NOMO-1 (cell line): ENCODE measurements around the gene RPL39L.

ENCODE experiments used
- DNase-seq, 2 experiments: peaks; one replicate each; lab custom pipeline; 2025; ENCODE audit not compliant: unreplicated experiment in 2 of 2; lab: John Stamatoyannopoulos, UW

The RPL39L gene

GRCh38 chr3:187102073-187102634 is 37.1 kb downstream of the RPL39L start:
- DNase-seq = no peak

- DNase-seq = no peak
Measured at GRCh38 chr3:187101184-187102072, 37.9 kb downstream of the RPL39L start.

GRCh38 chr3:187098923-187099512 is 40.3 kb downstream of the RPL39L start:
- DNase-seq = peak in 1 of 2 experiments; percentile 13

- no peak for DNase-seq
Measured at GRCh38 chr3:187093320-187093719, 46.0 kb downstream of the RPL39L start.

GRCh38 chr3:187088701-187089100 is 50.6 kb downstream of the RPL39L start:
- DNase-seq = no peak

GRCh38 chr3:187086831-187087230 is 52.5 kb downstream of the RPL39L start:
- no peak for DNase-seq

- DNase-seq = no peak
Measured at GRCh38 chr3:187085933-187086332, 53.4 kb downstream of the RPL39L start.

- no peak for DNase-seq
Measured at GRCh38 chr3:187085021-187085666, 54.2 kb downstream of the RPL39L start.

- no peak for DNase-seq
Measured at GRCh38 chr3:187084580-187084979, 54.7 kb downstream of the RPL39L start.

GRCh38 chr3:187084126-187084525 is 55.2 kb downstream of the RPL39L start:
- no peak for DNase-seq

- DNase-seq = peak; percentile 69 to 83
Measured at GRCh38 chr3:187082758-187083375, 56.4 kb downstream of the RPL39L start.

- no peak for DNase-seq
Measured at GRCh38 chr3:187080799-187081450, 58.4 kb downstream of the RPL39L start.

- no peak for DNase-seq
Measured at GRCh38 chr3:187079090-187080022, 59.9 kb downstream of the RPL39L start.

GRCh38 chr3:187077537-187077936 is 61.8 kb downstream of the RPL39L start:
- no peak for DNase-seq

- DNase-seq = no peak
Measured at GRCh38 chr3:187077085-187077484, 62.2 kb downstream of the RPL39L start.

- DNase-seq = no peak
Measured at GRCh38 chr3:187076297-187076696, 63.0 kb downstream of the RPL39L start.

- no peak for DNase-seq
Measured at GRCh38 chr3:187074846-187075245, 64.5 kb downstream of the RPL39L start.

GRCh38 chr3:187073581-187074098 is 65.7 kb downstream of the RPL39L start:
- no peak for DNase-seq

GRCh38 chr3:187072511-187072910 is 66.8 kb downstream of the RPL39L start:
- DNase-seq = peak; percentile 72 to 85
